ENCODE data around the gene TRAF2. TPM values are rescaled to one million over a fixed set of nuclear protein-coding genes. Genes with fewer than 3 reads are reported as not detected.

TRAF2 gene
- total and polyA plus RNA-seq, 4 donors = 4.7 to 14.9 (median 6.8) TPM

- H3K4me1 ChIP-seq (ENCODE audit: control insufficient read depth in 4 of 4, insufficient read depth in 4 of 4, low read length in 3 of 4) = peaks cover 16 to 36% (median 32%) of the 10 kb centered on the region in 4 donors
- H3K36me3 ChIP-seq (ENCODE audit: control insufficient read depth in 4 of 4, insufficient read depth in 3 of 4, low read depth in 1 of 4, low read length in 3 of 4) = peaks cover 0 to 11% (median 9%) of the 10 kb centered on the region in 4 donors
These were observed 46.0 kb upstream of the TRAF2 start for GRCh38 chr9:136840140-136840876.

GRCh38 chr9:136840877-136841645 is 45.3 kb upstream of the TRAF2 start:
- H3K9me3 ChIP-seq (ENCODE audit: control insufficient read depth in 4 of 4, low read length in 3 of 4) = no peaks in the 10 kb centered on the region
- no peak overlapping the region for H3K9ac ChIP-seq (ENCODE audit: low read depth in 1 of 2, low read length in 2 of 2)
- WGBS = 59% methylated on average over 28 of the region's 28 CpGs
- no peak for DNase-seq (ENCODE audit: low spot score)
- H3K27ac ChIP-seq (ENCODE audit: low read depth in 1 of 2, low read length in 2 of 2) = peak overlapping the region in 1 of 2 donors; percentile 40
- H3K4me1 ChIP-seq (ENCODE audit: control insufficient read depth in 4 of 4, insufficient read depth in 4 of 4, low read length in 3 of 4) = peaks cover 16 to 40% (median 32%) of the 10 kb centered on the region in 4 donors
- H3K4me3 ChIP-seq (ENCODE audit: low read depth in 1 of 3, low read length in 3 of 3) = no peak overlapping the region
- H3K36me3 ChIP-seq (ENCODE audit: control insufficient read depth in 4 of 4, insufficient read depth in 3 of 4, low read depth in 1 of 4, low read length in 3 of 4) = peaks cover 0 to 9% (median 7%) of the 10 kb centered on the region in 4 donors
- H3K27me3 ChIP-seq (ENCODE audit: control insufficient read depth in 4 of 4, insufficient read depth in 4 of 4, low read length in 3 of 4) = no peaks in the 10 kb centered on the region
- TF ChIP-seq ZBTB33 (IDR thresholded peaks at IDR 0.05) = no peak
- TF ChIP-seq YY1 (IDR thresholded peaks at IDR 0.05) = no peak
- TF ChIP-seq MAX (IDR thresholded peaks at IDR 0.05) = no peak
- peak; percentile 9 for TF ChIP-seq NR2F2 (IDR thresholded peaks at IDR 0.05)
- peak; percentile 71 to 76 for TF ChIP-seq EGR1 (IDR thresholded peaks at IDR 0.05; ENCODE audit: low read depth in 2 of 2)
- TF ChIP-seq SP1 (IDR thresholded peaks at IDR 0.05) = peak; percentile 92
- peak in 1 of 2 donors; percentile 56 for TF ChIP-seq RAD21 (IDR thresholded peaks at IDR 0.05)
- TF ChIP-seq JUND (IDR thresholded peaks at IDR 0.05) = no peak
- TF ChIP-seq GABPA (IDR thresholded peaks at IDR 0.05 in 1 of 2, conservative IDR thresholded peaks at IDR 0.05 in 1 of 2) = no peak
- TF ChIP-seq TAF1 (conservative IDR thresholded peaks at IDR 0.05) = no peak
- peak; percentile 88 to 92 for TF ChIP-seq HNF4A (conservative IDR thresholded peaks at IDR 0.05)
- TF ChIP-seq RXRA (IDR thresholded peaks at IDR 0.05) = peak; percentile 57 to 65
- no peak for TF ChIP-seq CTCF (IDR thresholded peaks at IDR 0.05; ENCODE audit: low read depth, low read length, missing input control)
- no peak for TF ChIP-seq FOXA2 (IDR thresholded peaks at IDR 0.05)
- TF ChIP-seq HNF4G (IDR thresholded peaks at IDR 0.05) = peak; percentile 88

More at GRCh38 chr9:136840140-136840876, 46.0 kb upstream of the TRAF2 start:
- no peaks in the 10 kb centered on the region for H3K9me3 ChIP-seq (ENCODE audit: control insufficient read depth in 4 of 4, low read length in 3 of 4)
- no peak overlapping the region for H3K9ac ChIP-seq (ENCODE audit: low read depth in 1 of 2, low read length in 2 of 2)
- WGBS = 82% methylated on average over 32 of the region's 32 CpGs
- no peaks in the 10 kb centered on the region for H3K27me3 ChIP-seq (ENCODE audit: control insufficient read depth in 4 of 4, insufficient read depth in 4 of 4, low read length in 3 of 4)
- no peak for DNase-seq (ENCODE audit: low spot score)
- no peak overlapping the region for H3K27ac ChIP-seq (ENCODE audit: low read depth in 1 of 2, low read length in 2 of 2)
- H3K4me3 ChIP-seq (ENCODE audit: low read depth in 1 of 3, low read length in 3 of 3) = no peak overlapping the region
- TF ChIP-seq ATF3 (IDR thresholded peaks at IDR 0.05) (no peak), FOXA1 (IDR thresholded peaks at IDR 0.05) (no peak), FOXA2 (IDR thresholded peaks at IDR 0.05) (no peak), MAX (IDR thresholded peaks at IDR 0.05) (no peak), TAF1 (conservative IDR thresholded peaks at IDR 0.05) (no peak), CTCF (IDR thresholded peaks at IDR 0.05; ENCODE audit: low read depth, low read length, missing input control) (no peak)
